H1 (cell line): ENCODE results near the gene HYLS1. TPM values are rescaled to one million over a fixed set of nuclear protein-coding genes. Genes with fewer than 3 reads are reported as not detected.

Experiments
- CHD1 ChIP-seq: IDR thresholded peaks from 2 replicates; pipeline ENCODE4 v1.6.1; 2012; ENCODE audit warnings: low read depth, low read length, improper control_type of control experiment
- CREB1 ChIP-seq: IDR thresholded peaks from 2 replicates; pipeline ENCODE4 v1.6.1; 2012; ENCODE audit warnings: inconsistent platforms
- CTBP2 ChIP-seq: IDR thresholded peaks from 2 replicates; pipeline ENCODE4 v1.7.0; 2011; ENCODE audit warnings: borderline replicate concordance, mild to moderate bottlenecking, moderate library complexity, mixed read lengths, low read length; ENCODE audit not compliant: insufficient read depth, insufficient read length
- CTCF ChIP-seq, 3 experiments: IDR thresholded peaks; 1 replicate in 2 of 3; 2 replicates in 1 of 3; pipeline versions ENCODE4 v1.5.1 to v1.6.1; 2011; ENCODE audit warnings: low read length in 3 of 3, mild to moderate bottlenecking in 3 of 3, inconsistent platforms in 2 of 3, low read depth in 1 of 3, moderate library complexity in 1 of 3; ENCODE audit not compliant: insufficient read depth in 1 of 3; ENCODE audit errors: control extremely low read depth in 1 of 3
- GTF2F1 ChIP-seq: IDR thresholded peaks from 2 replicates; pipeline ENCODE4 v1.6.1; 2012; ENCODE audit warnings: low read depth, low read length, improper control_type of control experiment, borderline replicate concordance
- JUND ChIP-seq: IDR thresholded peaks from 2 replicates; pipeline ENCODE4 v1.6.1; 2011; ENCODE audit warnings: mild to moderate bottlenecking, improper control_type of control experiment, low read length
- KDM5A ChIP-seq: fragments of 200-600 bp; IDR thresholded peaks from 2 replicates; pipeline ENCODE4 v1.7.1; 2012; ENCODE audit warnings: mild to moderate bottlenecking, low read length, inconsistent platforms, mixed read lengths
- MAFK ChIP-seq: IDR thresholded peaks from 2 replicates; pipeline ENCODE4 v1.6.1; 2012; ENCODE audit warnings: low read depth, mild to moderate bottlenecking, improper control_type of control experiment, low read length
- PHF8 ChIP-seq: fragments of 200-600 bp; sonication (generic); conservative IDR thresholded peaks from 2 replicates; pipeline ENCODE4 v1.7.1; 2012; ENCODE audit warnings: low read depth, mild to moderate bottlenecking, inconsistent platforms, low read length, moderate library complexity
- POLR2A ChIP-seq, 2 experiments: IDR thresholded peaks; 1 replicate in 1 of 2; 2 replicates in 1 of 2; pipeline ENCODE4 v1.6.1; 2011; ENCODE audit warnings: low read depth in 2 of 2, low read length in 2 of 2, mild to moderate bottlenecking in 2 of 2; ENCODE audit errors: control extremely low read depth in 1 of 2
- RNF2 ChIP-seq: fragments of 200-900, 300-1000 bp; sonication (generic); IDR thresholded peaks from 2 replicates; pipeline ENCODE4 v1.7.1; 2016; ENCODE audit warnings: borderline replicate concordance, low read depth, mild to moderate bottlenecking, antibody characterized with exemption, low read length; ENCODE audit not compliant: poor library complexity, severe bottlenecking; ENCODE audit errors: missing control alignments
- SAP30 ChIP-seq: fragments of 300-600 bp; sonication (generic); IDR thresholded peaks from 2 replicates; pipeline ENCODE4 v1.7.1; 2012; ENCODE audit warnings: low read length, moderate library complexity, mild to moderate bottlenecking, inconsistent platforms; ENCODE audit not compliant: insufficient read depth, insufficient replicate concordance
- SRF ChIP-seq: IDR thresholded peaks from 2 replicates; pipeline ENCODE4 v1.6.1; 2011; ENCODE audit warnings: mild to moderate bottlenecking, low read depth, low read length, moderate library complexity
- SUZ12 ChIP-seq: fragments of 200-600 bp; sonication (generic); IDR thresholded peaks from 2 replicates; pipeline ENCODE4 v1.6.1; 2012; ENCODE audit warnings: mild to moderate bottlenecking, inconsistent platforms, low read length, moderate library complexity, mixed read lengths
- TAF1 ChIP-seq: IDR thresholded peaks from 2 replicates; pipeline ENCODE4 v1.6.1; 2011; ENCODE audit warnings: mild to moderate bottlenecking, low read depth, low read length
- YY1 ChIP-seq: IDR thresholded peaks from 2 replicates; pipeline ENCODE4 v1.6.1; 2011; ENCODE audit warnings: low read depth, mild to moderate bottlenecking, low read length
- polyA plus RNA-seq, 7 experiments: library from polyadenylated mRNA; depleted of rRNA in 3 of 7; stranded (reverse) in 5 of 7; unstranded in 2 of 7; fragments of >200 nt in 5 of 7; fragments of 200-250 nt in 2 of 7; gene quantifications; 1 replicate in 5 of 7; 2 replicates in 1 of 7; 4 replicates in 1 of 7; pipeline versions ENCODE4 v1.2.1 to v1.2.3, GENCODE V29; 2011 to 2013; ENCODE audit warnings: missing spikeins in 2 of 7, mixed read lengths in 2 of 7
- total RNA-seq: library from RNA; stranded (reverse); fragmentation: NEBNext Ultra II Directional; extraction: Animal tissue kit (Norgen Biotek cat#: 25700); gene quantifications from 2 replicates; pipeline ENCODE4 v1.2.1, GENCODE V29; 2021
- TF ChIP-seq, protein P1 (sequence below): IDR thresholded peaks from 2 replicates; pipeline ENCODE4 v1.6.1; 2011; ENCODE audit warnings: low read length, improper control_type of control experiment
- TF ChIP-seq, protein P2 (sequence below): IDR thresholded peaks from 2 replicates; pipeline ENCODE4 v1.6.1; 2012; ENCODE audit warnings: inconsistent platforms

HYLS1 gene
- total and polyA plus RNA-seq, 2 of the 8 experiments (the other 6 are each of a cell fraction or from before 2014, with no cell fraction given) = 5.1 to 11.6 TPM

DNA sequence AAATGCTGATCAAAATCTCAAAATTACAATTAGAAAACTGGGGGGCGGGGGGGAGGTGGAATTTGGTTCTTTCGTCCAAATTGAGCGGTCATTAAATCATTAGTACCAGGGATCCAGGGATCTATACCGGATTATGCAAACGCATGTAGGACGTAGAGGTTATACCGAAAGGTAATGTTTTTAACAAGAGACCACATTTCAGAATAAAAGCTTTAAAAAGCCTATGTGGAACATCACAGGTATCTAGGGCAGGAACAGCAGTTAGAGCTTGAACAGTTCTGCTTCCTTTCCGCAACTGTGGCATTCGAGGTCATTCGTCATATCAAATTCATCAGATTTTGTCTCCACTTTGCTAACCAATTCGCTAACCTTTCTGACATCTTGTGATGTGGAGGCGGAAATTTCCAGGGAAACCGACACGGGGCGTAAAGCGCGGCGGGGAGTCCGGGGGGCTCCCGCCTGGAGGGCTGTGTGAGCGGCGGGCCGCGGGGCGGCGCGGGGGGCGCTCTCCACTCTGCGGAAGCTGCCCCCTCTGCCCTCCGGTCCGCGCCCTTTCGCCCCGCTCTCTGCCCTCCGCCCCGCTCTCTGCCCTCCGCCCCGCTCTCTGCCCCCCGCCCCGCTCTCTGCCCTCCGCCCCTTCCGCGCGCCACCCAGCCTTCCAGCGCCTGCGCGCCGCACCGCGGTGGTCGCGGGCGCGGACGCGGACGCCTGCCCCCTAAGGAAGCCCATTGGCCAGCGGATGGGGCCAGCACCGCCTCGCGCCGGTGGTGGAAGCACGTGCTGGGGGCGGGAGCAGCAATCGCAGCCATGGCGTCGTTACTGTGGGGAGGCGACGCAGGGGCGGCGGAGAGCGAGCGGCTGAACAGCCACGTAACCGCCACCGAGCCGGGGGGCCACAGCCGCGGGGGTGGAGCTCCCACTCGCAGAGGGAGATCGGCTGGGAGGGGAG lies 16.5 kb downstream of the HYLS1 start, which contains the start of gene DDX25 (continued):
- peak; percentile 35 for TF ChIP-seq SAP30
- TF ChIP-seq CREB1 = peak; percentile 74
- peak; percentile 21 for TF ChIP-seq CTBP2
- TF ChIP-seq PHF8 = peak; percentile 58
- TF ChIP-seq SRF = no peak
- no peak for TF ChIP-seq CTCF (IDR thresholded peaks at IDR 0.05; ENCODE audit: control extremely low read depth in 1 of 3, insufficient read depth in 1 of 3, low read depth in 1 of 3, low read length in 3 of 3)
- TF ChIP-seq, protein P1, sequence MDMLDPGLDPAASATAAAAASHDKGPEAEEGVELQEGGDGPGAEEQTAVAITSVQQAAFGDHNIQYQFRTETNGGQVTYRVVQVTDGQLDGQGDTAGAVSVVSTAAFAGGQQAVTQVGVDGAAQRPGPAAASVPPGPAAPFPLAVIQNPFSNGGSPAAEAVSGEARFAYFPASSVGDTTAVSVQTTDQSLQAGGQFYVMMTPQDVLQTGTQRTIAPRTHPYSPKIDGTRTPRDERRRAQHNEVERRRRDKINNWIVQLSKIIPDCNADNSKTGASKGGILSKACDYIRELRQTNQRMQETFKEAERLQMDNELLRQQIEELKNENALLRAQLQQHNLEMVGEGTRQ = peak; percentile 61; the same call in 1 of the 2 replicates
- no peak for TF ChIP-seq MAFK
- TF ChIP-seq POLR2A (IDR thresholded peaks at IDR 0.05; ENCODE audit: control extremely low read depth in 1 of 2, low read depth in 2 of 2, low read length in 2 of 2) = 0 out of 3 replicates have a peak, but pooled peaks of 1 of the 2 experiments have one; percentile 20
- TF ChIP-seq SUZ12 = 0 out of 2 replicates have a peak, but pooled peaks have one; percentile 6
- peak; percentile 79 for TF ChIP-seq RNF2
- TF ChIP-seq JUND = no peak
- no peak for TF ChIP-seq CHD1
- TF ChIP-seq, protein P2, sequence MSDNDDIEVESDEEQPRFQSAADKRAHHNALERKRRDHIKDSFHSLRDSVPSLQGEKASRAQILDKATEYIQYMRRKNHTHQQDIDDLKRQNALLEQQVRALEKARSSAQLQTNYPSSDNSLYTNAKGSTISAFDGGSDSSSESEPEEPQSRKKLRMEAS = peak; percentile 100
- TF ChIP-seq YY1 = peak; percentile 90
- peak; percentile 17; the same call in 1 of the 2 replicates for TF ChIP-seq TAF1
- no peak for TF ChIP-seq GTF2F1
- no peak for TF ChIP-seq KDM5A
